AG10803 (cell line): ENCODE data around the gene TPRN.

ENCODE experiments used
- DNase-seq: peaks from one replicate; pipeline ENCODE4 v3.0.0; 2010; ENCODE audit warnings: low read depth
- H3K4me3 ChIP-seq: 2 replicates; pipeline ENCODE4 v1.5.1; 2011; ENCODE audit warnings: mild to moderate bottlenecking, low read length, control low read depth
- CTCF ChIP-seq: conservative IDR thresholded peaks from 2 replicates; pipeline ENCODE4 v1.5.1; 2011; ENCODE audit warnings: mild to moderate bottlenecking, low read length, control low read depth, inconsistent platforms

The TPRN gene

GRCh38 chr9:137174722-137175293 is 25.7 kb downstream of the TPRN start:
- no peak for TF ChIP-seq CTCF
- no peak overlapping the region for H3K4me3 ChIP-seq
- DNase-seq, result no peak

GRCh38 chr9:137173796-137174664 is 26.5 kb downstream of the TPRN start:
- DNase-seq, result no peak
- H3K4me3 ChIP-seq, result no peak overlapping the region
- no peak for TF ChIP-seq CTCF

GRCh38 chr9:137172901-137173795 is 27.4 kb downstream of the TPRN start:
- no peak overlapping the region for H3K4me3 ChIP-seq
- no peak for DNase-seq
- no peak for TF ChIP-seq CTCF

GRCh38 chr9:137171149-137171900 is 29.2 kb downstream of the TPRN start:
- no peak for TF ChIP-seq CTCF
- no peak for DNase-seq
- H3K4me3 ChIP-seq, result no peak overlapping the region

- no peak overlapping the region for H3K4me3 ChIP-seq
- no peak for DNase-seq
- no peak for TF ChIP-seq CTCF
Observed at GRCh38 chr9:137170486-137171148, 29.9 kb downstream of the TPRN start.

- no peak within 1 kb of the TSS for H3K4me3 ChIP-seq
- no peak for TF ChIP-seq CTCF
- no peak for DNase-seq
Observed at GRCh38 chr9:137169896-137170358, 30.6 kb downstream of the TPRN start, which contains the start of gene LRRC26. Gene LRRC26, minus strand, starts transcription at chr9:137170051. Its CDS starts 108 bp downstream, at chr9:137169943.
